NB4 (cell line): ENCODE data around the gene PRSS50.

Experiments used
- DNase-seq: peaks from one replicate; pipeline ENCODE4 v3.0.0; 2010; ENCODE audit warnings: low read depth
- H3K4me3 ChIP-seq: one replicate; pipeline ENCODE4 v1.5.1; 2011; ENCODE audit warnings: mild to moderate bottlenecking, low read depth, low read length, moderate library complexity
- MYC ChIP-seq: IDR thresholded peaks from 2 replicates; pipeline ENCODE4 v1.6.1; 2011; ENCODE audit warnings: low read depth, low read length
- POLR2A ChIP-seq: IDR thresholded peaks from 2 replicates; pipeline ENCODE4 v1.6.1; 2011; ENCODE audit warnings: mild to moderate bottlenecking; ENCODE audit not compliant: insufficient read length; ENCODE audit errors: extremely low read depth
- TF ChIP-seq, protein P1 (sequence below): IDR thresholded peaks from one replicate; pipeline ENCODE4 v1.5.1; 2012; ENCODE audit warnings: low read depth, low read length
- TF ChIP-seq, protein P2 (sequence below): IDR thresholded peaks from 2 replicates; pipeline ENCODE4 v1.6.1; 2011; ENCODE audit warnings: low read depth, low read length

The PRSS50 gene

DNA sequence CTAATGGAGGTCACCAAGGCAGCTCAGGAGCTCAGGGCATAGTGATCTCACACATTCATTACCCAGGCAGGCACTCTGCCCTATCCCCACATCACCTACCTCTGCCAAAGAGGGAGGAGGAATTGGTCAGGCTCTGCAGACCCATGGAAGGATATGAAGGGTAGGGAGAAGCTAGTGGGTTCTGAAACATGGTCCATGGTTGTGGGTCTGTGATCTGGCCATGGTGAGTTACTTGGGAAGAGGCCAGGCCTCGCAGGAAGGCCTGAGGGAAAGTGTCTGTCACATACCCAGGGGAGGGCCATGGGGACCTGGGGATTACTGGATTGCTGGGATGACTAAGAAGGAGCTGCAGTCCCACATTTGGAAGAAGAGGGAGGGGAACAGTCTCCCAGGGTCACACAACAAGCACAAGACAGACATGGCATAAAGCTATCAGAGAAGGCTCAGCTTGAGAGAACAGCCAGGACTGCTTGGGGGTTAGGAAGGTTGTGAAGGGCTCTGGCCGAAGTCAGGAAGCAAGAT, 1.4 kb upstream of the PRSS50 start:
- no peak overlapping the region for H3K4me3 ChIP-seq
- no peak for DNase-seq
- TF ChIP-seq MYC (no peak), POLR2A (no peak)
- TF ChIP-seq, protein P1, sequence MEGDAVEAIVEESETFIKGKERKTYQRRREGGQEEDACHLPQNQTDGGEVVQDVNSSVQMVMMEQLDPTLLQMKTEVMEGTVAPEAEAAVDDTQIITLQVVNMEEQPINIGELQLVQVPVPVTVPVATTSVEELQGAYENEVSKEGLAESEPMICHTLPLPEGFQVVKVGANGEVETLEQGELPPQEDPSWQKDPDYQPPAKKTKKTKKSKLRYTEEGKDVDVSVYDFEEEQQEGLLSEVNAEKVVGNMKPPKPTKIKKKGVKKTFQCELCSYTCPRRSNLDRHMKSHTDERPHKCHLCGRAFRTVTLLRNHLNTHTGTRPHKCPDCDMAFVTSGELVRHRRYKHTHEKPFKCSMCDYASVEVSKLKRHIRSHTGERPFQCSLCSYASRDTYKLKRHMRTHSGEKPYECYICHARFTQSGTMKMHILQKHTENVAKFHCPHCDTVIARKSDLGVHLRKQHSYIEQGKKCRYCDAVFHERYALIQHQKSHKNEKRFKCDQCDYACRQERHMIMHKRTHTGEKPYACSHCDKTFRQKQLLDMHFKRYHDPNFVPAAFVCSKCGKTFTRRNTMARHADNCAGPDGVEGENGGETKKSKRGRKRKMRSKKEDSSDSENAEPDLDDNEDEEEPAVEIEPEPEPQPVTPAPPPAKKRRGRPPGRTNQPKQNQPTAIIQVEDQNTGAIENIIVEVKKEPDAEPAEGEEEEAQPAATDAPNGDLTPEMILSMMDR, result no peak
- TF ChIP-seq, protein P2, sequence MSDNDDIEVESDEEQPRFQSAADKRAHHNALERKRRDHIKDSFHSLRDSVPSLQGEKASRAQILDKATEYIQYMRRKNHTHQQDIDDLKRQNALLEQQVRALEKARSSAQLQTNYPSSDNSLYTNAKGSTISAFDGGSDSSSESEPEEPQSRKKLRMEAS, result no peak

DNA sequence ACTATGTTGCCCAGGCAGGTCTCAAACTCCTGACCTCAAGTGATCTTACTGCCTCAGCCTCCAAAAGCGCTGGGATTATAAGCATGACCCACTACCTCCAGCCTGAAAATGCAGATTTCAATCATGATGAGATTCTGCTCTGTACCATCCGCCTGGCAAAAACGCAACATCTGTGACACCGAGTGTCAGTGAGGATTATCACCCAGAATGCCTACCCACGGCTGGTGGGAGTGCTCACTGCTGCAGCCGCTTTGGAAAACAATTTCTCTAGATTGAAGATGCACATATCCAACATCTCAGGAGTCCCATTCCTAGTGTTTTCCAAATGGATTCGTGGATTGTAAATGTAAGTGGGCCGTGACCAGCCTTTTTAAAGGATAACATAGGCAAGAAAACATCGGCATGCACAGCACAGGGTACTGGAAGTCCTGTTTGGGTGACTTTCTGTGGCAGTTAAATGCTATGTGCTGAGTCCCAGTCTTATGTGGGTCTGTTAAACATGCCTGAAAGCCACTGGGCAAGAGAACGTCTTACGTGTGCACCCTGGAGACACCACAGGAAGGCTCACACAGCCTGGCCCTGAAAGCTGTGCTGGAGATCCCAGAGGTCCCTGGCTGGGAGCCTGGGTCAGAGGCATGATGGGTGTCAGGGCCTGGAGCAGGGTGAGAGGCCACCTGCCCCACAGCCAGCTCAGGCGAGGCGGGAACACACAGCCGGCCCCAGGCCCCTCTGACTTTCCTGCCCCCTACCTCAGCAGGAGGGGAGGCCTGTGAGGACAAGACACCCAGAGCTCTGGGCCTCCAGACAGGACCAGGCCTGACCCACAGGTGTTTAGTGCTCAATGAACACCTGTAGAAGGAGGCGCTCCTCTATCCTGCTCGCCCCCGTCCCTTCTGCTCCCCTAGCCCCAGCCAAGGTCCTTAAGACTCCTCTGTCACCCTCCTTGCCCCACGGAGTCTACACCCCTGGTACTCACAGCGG, 918 bp downstream of the PRSS50 start:
- TF ChIP-seq, protein P1, result no peak
- TF ChIP-seq, protein P2, result no peak
- TF ChIP-seq MYC (no peak), POLR2A (no peak)
- H3K4me3 ChIP-seq, result no peak overlapping the region
- DNase-seq, result no peak

DNA sequence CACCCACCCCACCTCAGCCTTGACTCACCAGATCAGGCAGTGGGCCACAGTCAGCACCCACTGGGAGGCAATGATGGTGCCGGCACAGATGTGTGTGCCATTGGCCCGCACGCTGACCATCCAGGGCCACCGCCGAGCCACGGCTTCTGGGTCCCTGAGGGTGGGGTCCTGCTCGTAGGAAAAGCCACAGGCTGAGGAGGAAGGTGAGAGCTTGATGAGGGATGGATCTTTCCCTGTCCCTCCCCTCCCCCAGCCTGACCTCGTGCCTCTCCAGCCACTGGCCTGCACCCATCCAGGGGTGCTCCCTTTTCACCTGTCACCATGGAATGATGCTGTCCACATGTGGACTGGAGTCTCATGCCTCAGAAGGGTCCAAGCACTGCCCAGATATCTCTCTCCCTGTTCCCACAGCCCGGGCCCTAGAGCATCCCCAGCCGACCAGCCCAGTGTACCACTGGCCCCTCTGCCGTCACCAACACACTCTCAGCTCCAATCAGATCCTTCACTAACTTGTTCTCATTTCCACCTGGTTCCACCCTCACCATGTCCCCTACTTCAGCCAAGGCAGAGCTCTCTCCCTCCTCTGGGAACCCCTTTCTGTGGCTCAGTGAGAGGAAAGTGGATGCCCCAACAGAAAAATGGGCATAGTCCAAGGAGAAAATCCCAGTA, 2.0 kb downstream of the PRSS50 start:
- no peak for DNase-seq
- no peak for TF ChIP-seq MYC
- TF ChIP-seq, protein P2, result no peak
- no peak for TF ChIP-seq POLR2A
- TF ChIP-seq, protein P1, result no peak
- no peak overlapping the region for H3K4me3 ChIP-seq

DNA sequence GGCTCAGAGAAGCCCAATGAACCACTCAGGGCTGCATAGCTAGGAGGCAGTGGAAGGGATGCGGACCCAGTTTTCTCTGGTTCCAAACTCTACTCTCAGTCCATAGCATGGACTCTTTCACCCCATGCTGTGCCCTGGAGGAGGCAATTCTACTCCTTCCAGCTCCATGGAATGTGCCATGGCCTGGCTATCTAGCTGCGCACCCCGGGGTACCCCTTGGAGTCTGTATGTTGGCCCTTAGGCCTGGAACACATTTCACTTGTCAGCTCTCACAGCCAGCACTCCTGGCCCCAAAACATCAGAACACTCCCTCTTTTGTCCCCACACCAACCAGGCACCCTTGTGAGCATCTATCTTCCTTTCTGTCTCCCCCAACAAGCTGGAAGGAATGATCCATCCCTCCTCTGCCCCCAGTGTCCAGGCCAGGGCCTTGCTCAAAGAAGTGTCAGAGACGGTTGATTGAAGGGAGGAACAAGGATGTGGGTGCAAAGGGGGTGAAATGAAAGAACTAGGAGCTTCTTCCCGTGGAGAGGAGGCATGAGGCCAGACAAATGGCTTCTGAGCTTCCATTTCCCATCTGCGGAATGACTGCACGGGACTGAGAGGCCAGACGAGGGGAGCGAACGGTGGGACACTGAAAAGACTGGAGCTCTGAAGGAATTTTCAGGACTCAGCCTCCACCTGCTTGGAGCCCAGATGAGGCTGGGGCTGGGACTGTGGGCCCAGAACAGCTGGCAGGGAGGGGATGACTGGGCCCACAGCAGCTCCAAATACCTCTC, 2.8 kb downstream of the PRSS50 start:
- TF ChIP-seq POLR2A (no peak), MYC (no peak)
- TF ChIP-seq, protein P2, result no peak
- TF ChIP-seq, protein P1, result no peak
- DNase-seq, result no peak
- no peak overlapping the region for H3K4me3 ChIP-seq

DNA sequence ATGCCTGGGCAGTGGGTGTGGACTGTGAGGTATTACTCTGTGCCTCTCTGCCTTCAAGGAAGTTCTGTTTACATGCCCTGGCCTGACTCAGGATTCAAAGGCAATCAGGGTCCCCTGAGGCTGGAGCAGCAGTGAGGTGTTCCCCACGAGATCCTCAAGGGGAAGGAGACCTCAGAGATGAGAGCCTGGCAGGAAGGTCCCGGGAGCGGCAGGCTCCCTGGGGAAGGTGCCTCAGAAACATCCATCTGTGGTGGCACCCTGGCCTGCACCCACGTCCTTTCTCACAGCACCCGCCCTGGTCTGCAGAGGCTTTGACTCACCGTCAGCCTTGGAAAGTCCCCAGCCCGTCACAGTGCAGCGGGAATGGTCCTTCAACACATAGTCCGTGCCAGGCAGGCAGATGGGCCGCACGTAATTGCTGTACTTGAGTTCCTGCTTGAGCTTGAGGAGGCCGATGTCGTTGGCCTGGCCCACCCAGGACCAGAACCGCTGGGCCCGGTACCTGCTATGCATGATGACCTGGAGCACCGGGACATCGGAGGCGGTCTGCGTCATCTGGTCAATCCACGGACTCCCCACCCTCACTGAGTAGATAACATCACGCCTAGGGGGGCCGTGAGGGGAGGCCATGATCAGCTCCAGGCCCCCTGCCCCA, 3.6 kb downstream of the PRSS50 start:
- no peak for TF ChIP-seq POLR2A
- no peak for DNase-seq
- H3K4me3 ChIP-seq, result no peak overlapping the region
